Liver (tissue), 9 donors: ENCODE results near the gene NMNAT1. TPM values are rescaled to one million over a fixed set of nuclear protein-coding genes. Genes with fewer than 3 reads are reported as not detected.
"Not testable (repeated sequence)": the region's sequence is repeated elsewhere in the genome, so short reads cannot be mapped to it uniquely, and the experiment has no call there.

Source experiments
- DNase-seq: peaks from one replicate; pipeline ENCODE4 v3.0.0-alpha.2; 2017; ENCODE audit warnings: low spot score
- H3K27ac ChIP-seq, 2 donors: one replicate each; pipeline ENCODE4 v1.7.0; 2013; ENCODE audit warnings: inconsistent platforms in 2 of 2, low read length in 2 of 2, control low read depth in 1 of 2, low read depth in 1 of 2, mild to moderate bottlenecking in 1 of 2
- H3K27me3 ChIP-seq, 4 donors: one replicate each; pipeline versions ENCODE4 v1.6.1 to v1.7.0; 2013; ENCODE audit warnings: low read length in 3 of 4, inconsistent platforms in 1 of 4, mild to moderate bottlenecking in 1 of 4, moderate library complexity in 1 of 4; ENCODE audit not compliant: control insufficient read depth in 4 of 4, insufficient read depth in 4 of 4
- H3K36me3 ChIP-seq, 4 donors: one replicate each; pipeline versions ENCODE4 v1.6.1 to v1.7.0; 2013; ENCODE audit warnings: low read length in 3 of 4, mild to moderate bottlenecking in 3 of 4, low read depth in 1 of 4, moderate library complexity in 1 of 4; ENCODE audit not compliant: control insufficient read depth in 4 of 4, insufficient read depth in 3 of 4
- H3K4me1 ChIP-seq, 4 donors: one replicate each; pipeline versions ENCODE4 v1.6.1 to v1.7.0; 2013; ENCODE audit warnings: low read length in 3 of 4, mild to moderate bottlenecking in 3 of 4, moderate library complexity in 1 of 4; ENCODE audit not compliant: control insufficient read depth in 4 of 4, insufficient read depth in 4 of 4
- H3K4me3 ChIP-seq, 3 donors: one replicate each; pipeline versions ENCODE4 v1.6.1 to v1.7.0; 2013; ENCODE audit warnings: low read length in 3 of 3, control low read depth in 1 of 3, low read depth in 1 of 3, mild to moderate bottlenecking in 1 of 3
- H3K9ac ChIP-seq, 2 donors: one replicate each; pipeline ENCODE4 v1.7.0; 2013; ENCODE audit warnings: low read length in 2 of 2, mild to moderate bottlenecking in 2 of 2, moderate library complexity in 2 of 2, control low read depth in 1 of 2, low read depth in 1 of 2
- H3K9me3 ChIP-seq, 4 donors: one replicate each; pipeline versions ENCODE4 v1.6.1 to v1.7.0; 2013; ENCODE audit warnings: low read length in 3 of 4; ENCODE audit not compliant: control insufficient read depth in 4 of 4
- EGR1 ChIP-seq, 2 donors: IDR thresholded peaks; 2 replicates each; pipeline ENCODE4 v1.6.1; 2016 to 2018; ENCODE audit warnings: antibody characterized with exemption in 2 of 2, low read depth in 2 of 2
- FOXA1 ChIP-seq: IDR thresholded peaks from 2 replicates; pipeline ENCODE4 v1.6.1; 2016; ENCODE audit warnings: antibody characterized with exemption
- FOXA2 ChIP-seq: IDR thresholded peaks from 2 replicates; pipeline ENCODE4 v1.6.1; 2016; ENCODE audit warnings: antibody characterized with exemption
- GABPA ChIP-seq, 2 donors: IDR thresholded peaks in 1 of 2; conservative IDR thresholded peaks in 1 of 2; 2 replicates each; pipeline ENCODE4 v1.6.1; 2016; ENCODE audit warnings: antibody characterized with exemption in 2 of 2, mild to moderate bottlenecking in 1 of 2, moderate library complexity in 1 of 2
- HNF4A ChIP-seq, 2 donors: conservative IDR thresholded peaks; 2 replicates each; pipeline ENCODE4 v1.6.1; 2016; ENCODE audit warnings: antibody characterized with exemption in 2 of 2, mild to moderate bottlenecking in 2 of 2
- HNF4G ChIP-seq: IDR thresholded peaks from 2 replicates; pipeline ENCODE4 v1.6.1; 2016; ENCODE audit warnings: antibody characterized with exemption
- JUND ChIP-seq, 2 donors: IDR thresholded peaks; 2 replicates each; pipeline ENCODE4 v1.6.1; 2016; ENCODE audit warnings: antibody characterized with exemption in 2 of 2
- NR2F2 ChIP-seq: IDR thresholded peaks from 2 replicates; pipeline ENCODE4 v1.6.1; 2016; ENCODE audit warnings: antibody characterized with exemption
- RAD21 ChIP-seq, 2 donors: IDR thresholded peaks; 2 replicates each; pipeline ENCODE4 v1.6.1; 2016; ENCODE audit warnings: antibody characterized with exemption in 2 of 2, mild to moderate bottlenecking in 2 of 2
- RXRA ChIP-seq, 2 donors: IDR thresholded peaks; 2 replicates each; pipeline ENCODE4 v1.6.1; 2017 to 2018; ENCODE audit warnings: antibody characterized with exemption in 2 of 2, mild to moderate bottlenecking in 1 of 2
- SP1 ChIP-seq: IDR thresholded peaks from 2 replicates; pipeline ENCODE4 v1.6.1; 2018; ENCODE audit warnings: antibody characterized with exemption, mild to moderate bottlenecking
- TAF1 ChIP-seq: conservative IDR thresholded peaks from 2 replicates; pipeline ENCODE4 v1.6.1; 2016; ENCODE audit warnings: antibody characterized with exemption, mild to moderate bottlenecking
- YY1 ChIP-seq: IDR thresholded peaks from 2 replicates; pipeline ENCODE4 v1.6.1; 2016; ENCODE audit warnings: antibody characterized with exemption, mild to moderate bottlenecking
- WGBS: extraction: QIAGEN DNeasy Blood & Tissue Kit; methylation state at CpG from one replicate; pipeline ENCODE4 v1.1.7; 2013; 5-methylcytosine and 5-hydroxymethylcytosine counted together
- polyA plus RNA-seq, 2 donors: library from polyadenylated mRNA; stranded (reverse) in 1 of 2; unstranded in 1 of 2; fragments of 200-250 nt in 1 of 2; fragments of >200 nt in 1 of 2; fragmentation: Nextera tagmentation in 1 of 2; extraction: Ambion mirVana in 1 of 2; gene quantifications; one replicate each; pipeline versions ENCODE4 v1.2.1 to v1.2.3, GENCODE V29; 2013 to 2015
- total RNA-seq, 2 donors: library from RNA; depleted of rRNA; stranded (reverse); fragments of >200 nt; gene quantifications; one replicate each; pipeline ENCODE4 v1.2.3, GENCODE V29; 2014
- TF ChIP-seq, protein P1 (sequence below): IDR thresholded peaks from 2 replicates; pipeline ENCODE4 v1.6.1; 2016; ENCODE audit warnings: antibody characterized with exemption
- TF ChIP-seq, protein P2 (sequence below): IDR thresholded peaks from 2 replicates; pipeline ENCODE4 v1.6.1; 2016; ENCODE audit warnings: antibody characterized with exemption, mild to moderate bottlenecking
- TF ChIP-seq, protein P3 (sequence below): IDR thresholded peaks from 2 replicates; pipeline ENCODE4 v1.6.1; 2016; ENCODE audit warnings: antibody characterized with exemption
- TF ChIP-seq, protein P4 (sequence below): IDR thresholded peaks from 2 replicates; pipeline ENCODE4 v1.6.1; 2016; ENCODE audit warnings: antibody characterized with exemption
- donor health status: healthy.
- donor health status: healthy.
- donor health status: healthy.
- donor health status: healthy.
- donor health status: healthy.

NMNAT1 gene
- total and polyA plus RNA-seq, 4 donors = 5.2 to 7.4 (median 5.6) TPM

DNA sequence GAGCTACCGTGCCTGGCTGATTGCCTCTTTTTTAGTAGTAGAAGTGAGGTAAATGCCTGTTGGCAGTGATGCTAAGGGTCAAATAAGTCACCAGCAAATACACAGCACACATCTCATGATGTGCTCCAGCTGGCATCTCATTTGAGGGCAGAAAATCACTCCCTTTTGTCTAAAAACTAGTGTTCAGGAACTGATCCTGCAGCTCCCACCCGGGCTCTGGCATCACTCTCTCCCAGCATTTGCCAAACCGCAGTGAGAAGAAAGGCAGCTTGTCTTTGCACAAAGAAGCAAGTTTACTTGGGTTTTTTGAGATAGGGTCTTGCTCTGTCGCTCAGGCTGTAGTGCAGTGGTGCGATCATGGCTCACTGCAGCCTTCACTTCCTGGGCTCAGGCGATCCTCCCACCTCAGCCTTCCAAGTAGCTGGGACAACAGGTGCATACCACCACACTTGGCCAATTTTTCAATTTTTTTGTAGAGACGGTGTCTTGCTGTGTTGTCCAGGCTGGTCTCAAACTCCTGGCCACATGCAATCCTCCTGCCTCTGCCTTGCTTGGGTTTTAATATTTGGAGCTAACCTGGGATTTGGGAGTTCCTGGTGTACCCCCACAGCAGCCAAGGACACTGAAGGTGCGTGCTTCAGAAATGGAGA is 57.9 kb downstream of the NMNAT1 start:
- no peak for TF ChIP-seq FOXA2
- TF ChIP-seq, protein P1, sequence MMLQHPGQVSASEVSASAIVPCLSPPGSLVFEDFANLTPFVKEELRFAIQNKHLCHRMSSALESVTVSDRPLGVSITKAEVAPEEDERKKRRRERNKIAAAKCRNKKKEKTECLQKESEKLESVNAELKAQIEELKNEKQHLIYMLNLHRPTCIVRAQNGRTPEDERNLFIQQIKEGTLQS = no peak
- no peak overlapping the region for H3K4me3 ChIP-seq
- H3K9ac ChIP-seq = no peak overlapping the region
- no peak overlapping the region for H3K27ac ChIP-seq
- peaks cover 0 to 3% (median 0%) of the 10 kb centered on the region in 4 donors for H3K27me3 ChIP-seq
- peaks cover 2 to 13% (median 8%) of the 10 kb centered on the region in 4 donors for H3K4me1 ChIP-seq
- no peaks in the 10 kb centered on the region for H3K9me3 ChIP-seq
- no peak for DNase-seq
- no peaks in the 10 kb centered on the region for H3K36me3 ChIP-seq
- WGBS = 79% methylated on average over 8 of the region's 8 CpGs

DNA sequence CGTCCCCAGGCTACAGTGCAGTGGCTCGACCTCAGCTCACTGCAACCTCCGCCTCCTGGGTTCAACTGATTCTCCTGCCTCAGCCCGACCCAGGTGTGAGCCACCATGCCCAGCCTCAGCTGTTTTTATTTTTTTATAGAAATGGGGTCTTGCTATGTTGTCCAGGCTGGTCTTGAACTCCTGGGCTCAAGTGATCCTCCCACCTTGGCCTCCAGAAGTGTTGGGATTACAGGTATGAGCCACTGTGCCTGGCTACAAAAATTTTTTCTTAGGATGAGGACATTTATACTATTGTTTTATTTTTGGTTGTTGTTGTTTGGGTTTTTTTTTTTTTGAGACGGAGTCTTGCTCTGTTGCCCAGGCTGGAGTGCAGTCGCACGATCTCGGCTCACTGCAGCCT is 62.0 kb downstream of the NMNAT1 start:
- not testable (repeated sequence) for H3K9ac ChIP-seq, H3K27ac ChIP-seq, DNase-seq, H3K4me1 ChIP-seq, H3K4me3 ChIP-seq, H3K36me3 ChIP-seq, H3K9me3 ChIP-seq, H3K27me3 ChIP-seq
- 84% methylated on average over 8 of the region's 8 CpGs for WGBS

DNA sequence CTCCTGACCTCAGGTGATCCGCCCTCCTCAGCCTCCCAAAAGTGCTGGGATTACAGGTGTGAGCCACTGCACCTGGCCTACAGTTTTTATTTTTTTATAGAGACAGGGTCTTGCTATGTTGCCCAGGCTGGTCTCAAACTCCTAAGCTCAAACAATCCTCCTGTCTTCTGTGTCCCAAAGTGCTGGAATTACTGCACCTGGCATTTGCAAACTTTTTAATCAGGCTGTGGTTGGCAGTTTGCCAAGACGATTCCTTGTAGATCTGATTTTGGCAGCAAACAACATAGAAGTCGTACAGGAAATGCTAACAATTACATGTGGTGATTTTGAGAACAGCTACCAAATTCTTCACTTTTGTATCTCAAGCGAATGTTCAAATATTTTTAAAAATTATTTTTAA is 63.9 kb downstream of the NMNAT1 start:
- DNase-seq = no peak
- Histone ChIP-seq H3K4me3 (no peak overlapping the region), H3K4me1 (no peaks in the 10 kb centered on the region), H3K9ac (no peak overlapping the region), H3K9me3 (no peaks in the 10 kb centered on the region), H3K36me3 (no peaks in the 10 kb centered on the region), H3K27me3 (no peaks in the 10 kb centered on the region), H3K27ac (no peak overlapping the region)
- 69% methylated on average over 4 of the region's 4 CpGs for WGBS
- no peak for TF ChIP-seq RAD21 (IDR thresholded peaks at IDR 0.05)
- TF ChIP-seq NR2F2 = no peak
- no peak for TF ChIP-seq YY1
- no peak for TF ChIP-seq HNF4G
- TF ChIP-seq, protein P2, sequence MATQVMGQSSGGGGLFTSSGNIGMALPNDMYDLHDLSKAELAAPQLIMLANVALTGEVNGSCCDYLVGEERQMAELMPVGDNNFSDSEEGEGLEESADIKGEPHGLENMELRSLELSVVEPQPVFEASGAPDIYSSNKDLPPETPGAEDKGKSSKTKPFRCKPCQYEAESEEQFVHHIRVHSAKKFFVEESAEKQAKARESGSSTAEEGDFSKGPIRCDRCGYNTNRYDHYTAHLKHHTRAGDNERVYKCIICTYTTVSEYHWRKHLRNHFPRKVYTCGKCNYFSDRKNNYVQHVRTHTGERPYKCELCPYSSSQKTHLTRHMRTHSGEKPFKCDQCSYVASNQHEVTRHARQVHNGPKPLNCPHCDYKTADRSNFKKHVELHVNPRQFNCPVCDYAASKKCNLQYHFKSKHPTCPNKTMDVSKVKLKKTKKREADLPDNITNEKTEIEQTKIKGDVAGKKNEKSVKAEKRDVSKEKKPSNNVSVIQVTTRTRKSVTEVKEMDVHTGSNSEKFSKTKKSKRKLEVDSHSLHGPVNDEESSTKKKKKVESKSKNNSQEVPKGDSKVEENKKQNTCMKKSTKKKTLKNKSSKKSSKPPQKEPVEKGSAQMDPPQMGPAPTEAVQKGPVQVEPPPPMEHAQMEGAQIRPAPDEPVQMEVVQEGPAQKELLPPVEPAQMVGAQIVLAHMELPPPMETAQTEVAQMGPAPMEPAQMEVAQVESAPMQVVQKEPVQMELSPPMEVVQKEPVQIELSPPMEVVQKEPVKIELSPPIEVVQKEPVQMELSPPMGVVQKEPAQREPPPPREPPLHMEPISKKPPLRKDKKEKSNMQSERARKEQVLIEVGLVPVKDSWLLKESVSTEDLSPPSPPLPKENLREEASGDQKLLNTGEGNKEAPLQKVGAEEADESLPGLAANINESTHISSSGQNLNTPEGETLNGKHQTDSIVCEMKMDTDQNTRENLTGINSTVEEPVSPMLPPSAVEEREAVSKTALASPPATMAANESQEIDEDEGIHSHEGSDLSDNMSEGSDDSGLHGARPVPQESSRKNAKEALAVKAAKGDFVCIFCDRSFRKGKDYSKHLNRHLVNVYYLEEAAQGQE = no peak
- no peak for TF ChIP-seq EGR1 (IDR thresholded peaks at IDR 0.05; ENCODE audit: low read depth in 2 of 2)
- no peak for TF ChIP-seq TAF1
- TF ChIP-seq, protein P1 = no peak
- no peak for TF ChIP-seq FOXA1
- TF ChIP-seq, protein P3, sequence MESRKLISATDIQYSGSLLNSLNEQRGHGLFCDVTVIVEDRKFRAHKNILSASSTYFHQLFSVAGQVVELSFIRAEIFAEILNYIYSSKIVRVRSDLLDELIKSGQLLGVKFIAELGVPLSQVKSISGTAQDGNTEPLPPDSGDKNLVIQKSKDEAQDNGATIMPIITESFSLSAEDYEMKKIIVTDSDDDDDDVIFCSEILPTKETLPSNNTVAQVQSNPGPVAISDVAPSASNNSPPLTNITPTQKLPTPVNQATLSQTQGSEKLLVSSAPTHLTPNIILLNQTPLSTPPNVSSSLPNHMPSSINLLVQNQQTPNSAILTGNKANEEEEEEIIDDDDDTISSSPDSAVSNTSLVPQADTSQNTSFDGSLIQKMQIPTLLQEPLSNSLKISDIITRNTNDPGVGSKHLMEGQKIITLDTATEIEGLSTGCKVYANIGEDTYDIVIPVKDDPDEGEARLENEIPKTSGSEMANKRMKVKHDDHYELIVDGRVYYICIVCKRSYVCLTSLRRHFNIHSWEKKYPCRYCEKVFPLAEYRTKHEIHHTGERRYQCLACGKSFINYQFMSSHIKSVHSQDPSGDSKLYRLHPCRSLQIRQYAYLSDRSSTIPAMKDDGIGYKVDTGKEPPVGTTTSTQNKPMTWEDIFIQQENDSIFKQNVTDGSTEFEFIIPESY = no peak
- TF ChIP-seq JUND (IDR thresholded peaks at IDR 0.05) = no peak
- TF ChIP-seq SP1 = no peak
- TF ChIP-seq HNF4A (conservative IDR thresholded peaks at IDR 0.05) = no peak
- TF ChIP-seq, protein P4, sequence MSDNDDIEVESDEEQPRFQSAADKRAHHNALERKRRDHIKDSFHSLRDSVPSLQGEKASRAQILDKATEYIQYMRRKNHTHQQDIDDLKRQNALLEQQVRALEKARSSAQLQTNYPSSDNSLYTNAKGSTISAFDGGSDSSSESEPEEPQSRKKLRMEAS = no peak
- TF ChIP-seq RXRA (IDR thresholded peaks at IDR 0.05) = no peak
- no peak for TF ChIP-seq GABPA (IDR thresholded peaks at IDR 0.05 in 1 of 2, conservative IDR thresholded peaks at IDR 0.05 in 1 of 2)
- TF ChIP-seq FOXA2 = no peak
